Skeletal muscle tissue (tissue), 4 donors: ENCODE data around the gene SNX9. TPM values are rescaled to one million over a fixed set of nuclear protein-coding genes. Genes with fewer than 3 reads are reported as not detected.

Source experiments
- H3K27ac ChIP-seq: one replicate; pipeline ENCODE4 v1.7.0; 2013; ENCODE audit warnings: mild to moderate bottlenecking, low read depth, low read length, inconsistent platforms
- H3K27me3 ChIP-seq, 3 donors: one replicate each; pipeline ENCODE4 v1.7.0; 2013; ENCODE audit warnings: low read length in 3 of 3; ENCODE audit not compliant: control insufficient read depth in 3 of 3, insufficient read depth in 3 of 3
- H3K36me3 ChIP-seq, 3 donors: one replicate each; pipeline ENCODE4 v1.7.0; 2013; ENCODE audit warnings: low read length in 3 of 3; ENCODE audit not compliant: control insufficient read depth in 3 of 3, insufficient read depth in 3 of 3
- H3K4me1 ChIP-seq, 3 donors: one replicate each; pipeline ENCODE4 v1.7.0; 2013; ENCODE audit warnings: low read length in 3 of 3, mild to moderate bottlenecking in 3 of 3; ENCODE audit not compliant: control insufficient read depth in 3 of 3, insufficient read depth in 3 of 3
- H3K4me3 ChIP-seq, 3 donors: one replicate each; pipeline ENCODE4 v1.7.0; 2013; ENCODE audit warnings: low read length in 3 of 3
- H3K9ac ChIP-seq, 3 donors: one replicate each; pipeline ENCODE4 v1.7.0; 2013; ENCODE audit warnings: low read length in 3 of 3, mild to moderate bottlenecking in 3 of 3, moderate library complexity in 2 of 3, low read depth in 1 of 3
- H3K9me3 ChIP-seq, 3 donors: one replicate each; pipeline ENCODE4 v1.7.0; 2013; ENCODE audit warnings: low read length in 3 of 3; ENCODE audit not compliant: control insufficient read depth in 3 of 3
- total RNA-seq: library from RNA; depleted of rRNA; stranded (reverse); fragments of >200 nt; gene quantifications from one replicate; pipeline ENCODE4 v1.2.3, GENCODE V29; 2014
- donor health status: Osteomylitis.

Gene SNX9
- total RNA-seq, 1 donor from 2014 or later, result 19.3 TPM

DNA sequence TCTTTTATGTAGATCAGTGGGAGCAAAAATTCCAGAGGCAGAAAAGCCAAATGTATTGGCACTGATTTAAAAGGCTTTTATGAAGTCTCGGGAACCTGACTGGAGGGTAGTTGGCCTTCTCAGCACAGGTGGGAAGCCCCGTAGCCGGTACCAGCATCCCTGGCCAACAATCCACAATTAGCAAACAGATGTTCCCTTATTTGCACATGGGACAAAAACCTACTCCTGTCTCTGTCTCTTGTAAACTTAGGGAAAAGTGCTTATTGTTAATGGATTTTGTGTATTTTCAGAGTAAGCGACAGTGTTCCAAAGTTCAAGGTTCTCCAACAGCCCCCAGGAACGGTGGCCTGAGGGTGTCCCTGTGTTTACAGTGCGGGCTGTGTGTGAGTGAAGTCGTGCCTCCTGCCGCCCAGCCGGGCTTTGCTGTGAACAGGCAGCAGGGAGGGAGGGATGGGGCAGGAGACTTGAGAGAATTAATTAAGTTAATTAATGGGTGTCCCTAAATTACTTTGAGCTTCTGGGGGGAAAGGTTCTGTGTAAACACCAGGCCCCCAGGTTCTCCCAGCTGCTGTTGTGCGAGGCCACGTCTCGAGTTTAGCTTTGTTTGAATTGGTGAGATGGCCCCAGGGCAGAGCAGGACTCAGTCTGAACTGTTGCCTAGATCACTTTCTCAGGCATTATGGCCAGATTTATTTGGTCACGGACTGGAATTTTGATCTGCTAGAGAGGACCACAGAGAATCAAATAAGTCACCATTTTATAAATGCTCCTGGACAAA, 162.5 kb downstream of the SNX9 start:
- peaks cover 30 to 38% (median 34%) of the 10 kb centered on the region in 3 donors for H3K4me1 ChIP-seq
- no peak overlapping the region for H3K9ac ChIP-seq
- no peaks in the 10 kb centered on the region for H3K27me3 ChIP-seq
- H3K27ac ChIP-seq, result no peak overlapping the region
- H3K9me3 ChIP-seq, result no peaks in the 10 kb centered on the region
- H3K4me3 ChIP-seq, result no peak overlapping the region
- no peaks in the 10 kb centered on the region for H3K36me3 ChIP-seq

DNA sequence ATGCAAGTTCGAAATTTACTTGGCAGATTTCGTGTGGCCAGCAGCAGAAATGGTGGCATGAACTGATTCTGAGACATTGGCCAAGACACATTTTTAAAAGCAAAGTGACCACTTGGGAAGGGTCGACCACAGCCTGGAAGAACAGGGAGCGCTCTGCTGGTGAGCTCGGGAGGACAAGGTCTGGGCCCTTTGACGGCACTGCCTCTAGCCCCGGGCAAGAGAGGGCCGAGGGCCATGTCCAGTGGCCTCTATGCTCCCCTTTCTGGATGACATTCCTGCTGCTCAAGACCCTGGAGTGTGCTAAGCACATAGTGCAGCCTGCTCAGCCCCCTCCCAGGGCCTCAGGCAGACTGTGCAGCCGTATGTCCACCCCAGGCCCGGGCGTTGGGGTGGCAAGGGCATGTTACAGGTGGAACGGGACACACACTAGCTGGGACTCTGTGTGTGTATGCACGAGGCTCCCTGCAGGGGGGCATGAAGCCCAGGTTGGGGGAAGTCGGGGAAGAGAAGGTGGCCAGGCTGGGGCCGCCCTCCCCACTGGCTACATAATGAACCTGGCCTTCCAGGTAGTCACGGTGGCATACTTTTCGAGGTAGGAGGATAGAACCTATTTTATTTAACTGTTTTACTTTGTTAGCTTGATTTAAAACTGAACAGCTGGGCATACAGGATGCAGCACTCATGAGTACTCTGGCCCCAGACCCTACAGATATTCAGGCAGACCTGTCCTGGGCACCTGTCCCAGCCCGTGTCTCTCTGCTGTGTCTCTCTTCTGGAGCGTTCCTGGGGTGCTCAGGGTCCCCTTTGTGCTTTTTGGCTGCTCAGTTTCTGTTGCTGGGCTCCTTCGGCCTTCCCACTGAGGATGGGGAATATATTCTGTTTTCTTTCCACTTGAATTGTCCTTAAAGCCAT, 165.0 kb downstream of the SNX9 start:
- H3K9me3 ChIP-seq, result no peaks in the 10 kb centered on the region
- no peak overlapping the region for H3K4me3 ChIP-seq
- peak overlapping the region in 1 of 3 donors; percentile 60 for H3K9ac ChIP-seq
- no peaks in the 10 kb centered on the region for H3K27me3 ChIP-seq
- H3K27ac ChIP-seq, result no peak overlapping the region
- peaks cover 22 to 31% (median 30%) of the 10 kb centered on the region in 3 donors for H3K4me1 ChIP-seq
- H3K36me3 ChIP-seq, result no peaks in the 10 kb centered on the region

DNA sequence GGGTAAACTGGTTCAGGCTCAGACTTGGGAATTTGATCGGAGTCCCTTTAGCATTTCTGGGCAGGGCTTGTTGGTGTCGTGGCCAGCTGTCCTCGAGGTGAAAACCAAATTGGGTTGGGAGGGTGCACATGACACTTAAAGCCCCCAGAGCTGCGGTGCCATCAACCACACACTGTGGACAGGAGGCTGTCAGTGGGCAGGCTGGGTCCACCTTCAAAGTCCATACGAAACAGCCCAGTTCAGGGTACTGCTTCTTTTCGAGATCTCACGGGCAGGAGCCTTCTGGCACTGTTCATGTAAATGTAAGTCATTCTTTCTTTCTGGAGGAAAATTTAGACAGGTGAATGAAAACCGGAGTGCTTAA, 165.6 kb downstream of the SNX9 start:
- Histone ChIP-seq H3K4me1 (peaks cover 22 to 31% (median 30%) of the 10 kb centered on the region in 3 donors), H3K9ac (peak overlapping the region in 1 of 3 donors; percentile 60), H3K27me3 (no peaks in the 10 kb centered on the region)

DNA sequence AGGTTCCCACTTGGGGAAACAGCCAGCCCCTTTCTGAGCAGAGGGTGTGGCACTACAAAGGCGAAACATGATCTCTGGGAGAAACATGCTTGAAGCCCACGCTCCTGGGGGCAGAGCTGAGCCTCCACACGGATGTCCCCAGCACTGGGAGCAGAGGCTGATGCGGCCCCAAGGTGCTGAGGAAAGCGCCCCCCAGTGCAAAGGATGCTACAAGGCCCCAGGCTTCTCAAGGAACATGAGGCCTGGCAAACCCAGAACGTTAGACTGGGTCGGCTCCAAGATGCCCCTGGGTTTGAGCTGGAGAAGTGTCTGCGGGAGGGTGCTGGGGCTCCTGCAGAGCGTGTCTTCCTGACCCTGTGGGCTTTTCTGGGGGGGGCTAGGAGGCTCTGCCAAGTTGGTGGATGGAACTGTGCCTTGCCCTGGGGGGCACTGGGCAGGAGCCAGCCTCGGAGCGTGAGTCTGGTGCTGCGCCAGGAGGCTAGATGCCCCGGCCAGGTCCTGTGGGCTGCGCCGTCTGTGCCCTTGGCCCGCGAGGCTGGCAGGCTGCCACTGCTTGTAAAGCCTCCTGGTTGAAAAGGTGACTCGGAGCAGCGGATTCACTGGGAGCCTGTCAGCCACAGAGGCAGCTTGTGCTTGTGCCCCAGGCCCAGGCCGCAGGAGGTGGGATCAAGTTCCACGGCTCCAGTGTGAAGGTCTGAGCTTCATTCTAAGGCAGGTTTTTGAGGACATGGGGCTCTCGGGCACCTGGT, 166.7 kb downstream of the SNX9 start:
- Histone ChIP-seq H3K9me3 (no peaks in the 10 kb centered on the region), H3K27ac (no peak overlapping the region), H3K4me1 (peaks cover 22 to 31% (median 30%) of the 10 kb centered on the region in 3 donors), H3K36me3 (no peaks in the 10 kb centered on the region), H3K9ac (peak overlapping the region in 2 of 3 donors; percentile 32 to 40), H3K27me3 (no peaks in the 10 kb centered on the region), H3K4me3 (peak overlapping the region in 2 of 3 donors; percentile 23 to 45)

More for the DNA sequence above, 165.6 kb downstream of the SNX9 start:
- H3K4me3 ChIP-seq, result peak overlapping the region in 1 of 3 donors; percentile 27
- H3K27ac ChIP-seq, result no peak overlapping the region
- no peaks in the 10 kb centered on the region for H3K36me3 ChIP-seq
- no peaks in the 10 kb centered on the region for H3K9me3 ChIP-seq

DNA sequence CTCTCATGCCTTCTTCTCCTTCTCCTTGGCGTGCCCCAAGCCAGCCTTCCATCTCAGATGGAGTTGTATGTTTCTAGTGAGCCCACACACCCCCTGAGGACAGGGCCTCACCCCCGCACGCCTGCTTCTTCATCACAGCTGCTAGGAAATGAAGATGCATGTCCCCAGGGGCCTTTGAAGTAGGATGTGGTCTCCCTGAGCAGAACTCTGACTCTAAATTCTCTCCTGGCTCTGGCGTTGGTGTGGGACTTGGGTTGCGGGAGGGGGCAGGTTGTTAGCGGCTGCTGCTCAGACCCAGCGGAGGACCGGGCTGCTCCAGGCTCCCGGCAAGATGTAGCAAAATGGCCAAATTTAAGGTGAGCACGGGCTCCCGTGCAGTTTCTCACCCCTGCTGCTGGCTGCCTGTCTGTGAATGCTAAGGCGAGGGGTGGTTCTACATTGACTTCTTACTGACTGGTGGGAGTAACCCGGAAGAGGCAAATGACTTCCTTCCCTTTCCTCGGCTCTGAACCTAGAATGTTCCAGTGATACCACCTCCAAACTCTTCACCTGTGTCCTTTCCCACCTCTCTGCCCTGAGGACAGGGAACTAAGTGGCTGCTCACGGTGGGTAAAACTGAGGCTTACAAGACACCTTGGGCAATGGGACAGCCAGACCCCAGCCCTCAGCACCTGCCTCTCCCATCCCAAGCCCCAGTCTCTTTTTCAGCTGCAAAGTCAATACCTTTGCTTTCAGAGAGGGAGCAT, 167.4 kb downstream of the SNX9 start:
- Histone ChIP-seq H3K9me3 (no peaks in the 10 kb centered on the region), H3K4me3 (peak overlapping the region in 2 of 3 donors; percentile 23 to 45), H3K27ac (no peak overlapping the region), H3K36me3 (no peaks in the 10 kb centered on the region), H3K4me1 (peaks cover 22 to 31% (median 30%) of the 10 kb centered on the region in 3 donors), H3K9ac (peak overlapping the region in 2 of 3 donors; percentile 32 to 40), H3K27me3 (no peaks in the 10 kb centered on the region)

DNA sequence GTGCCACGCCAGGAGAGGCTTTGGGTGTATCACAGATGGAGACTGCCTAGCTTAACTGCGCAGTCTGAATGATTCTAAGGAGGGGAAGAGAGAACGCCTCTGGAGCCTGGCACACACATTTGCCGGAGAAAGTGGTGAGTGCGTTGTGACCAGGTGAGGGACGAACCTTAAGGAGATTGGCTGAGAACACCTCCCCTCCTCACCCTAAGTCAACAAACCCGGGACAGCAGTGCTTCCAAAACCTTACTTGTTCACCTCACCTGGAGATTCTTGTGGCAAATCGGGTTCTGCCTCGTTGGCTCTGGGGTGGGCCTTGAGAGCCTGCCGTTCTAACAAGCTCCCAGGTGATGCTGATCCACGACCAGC, 168.0 kb downstream of the SNX9 start:
- Histone ChIP-seq H3K36me3 (no peaks in the 10 kb centered on the region), H3K27me3 (no peaks in the 10 kb centered on the region), H3K9ac (no peak overlapping the region), H3K27ac (no peak overlapping the region), H3K9me3 (no peaks in the 10 kb centered on the region), H3K4me1 (peaks cover 22 to 31% (median 30%) of the 10 kb centered on the region in 3 donors), H3K4me3 (no peak overlapping the region)

DNA sequence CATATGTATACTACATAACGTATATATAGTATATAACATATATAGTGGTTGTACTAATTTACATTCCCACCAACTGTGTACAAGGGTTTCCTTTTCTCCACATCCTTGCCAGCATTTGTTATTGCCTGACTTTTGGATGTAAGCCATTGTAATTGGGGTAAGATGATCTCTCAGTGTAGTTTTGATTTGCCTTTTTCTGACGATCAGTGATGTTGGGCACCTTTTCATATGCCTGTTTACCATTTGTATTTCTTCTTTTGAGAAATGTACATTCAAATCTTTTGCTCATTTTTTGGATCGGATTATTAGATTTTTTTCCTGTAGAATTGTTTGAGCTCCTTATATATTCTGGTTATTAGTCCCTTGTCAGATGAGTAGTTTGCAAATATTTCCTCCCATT, 170.0 kb downstream of the SNX9 start:
- H3K36me3 ChIP-seq, result no peaks in the 10 kb centered on the region
- H3K9ac ChIP-seq, result no peak overlapping the region
- no peaks in the 10 kb centered on the region for H3K9me3 ChIP-seq
- no peaks in the 10 kb centered on the region for H3K27me3 ChIP-seq
- H3K27ac ChIP-seq, result no peak overlapping the region
- no peak overlapping the region for H3K4me3 ChIP-seq
- peaks cover 20 to 28% (median 26%) of the 10 kb centered on the region in 3 donors for H3K4me1 ChIP-seq

DNA sequence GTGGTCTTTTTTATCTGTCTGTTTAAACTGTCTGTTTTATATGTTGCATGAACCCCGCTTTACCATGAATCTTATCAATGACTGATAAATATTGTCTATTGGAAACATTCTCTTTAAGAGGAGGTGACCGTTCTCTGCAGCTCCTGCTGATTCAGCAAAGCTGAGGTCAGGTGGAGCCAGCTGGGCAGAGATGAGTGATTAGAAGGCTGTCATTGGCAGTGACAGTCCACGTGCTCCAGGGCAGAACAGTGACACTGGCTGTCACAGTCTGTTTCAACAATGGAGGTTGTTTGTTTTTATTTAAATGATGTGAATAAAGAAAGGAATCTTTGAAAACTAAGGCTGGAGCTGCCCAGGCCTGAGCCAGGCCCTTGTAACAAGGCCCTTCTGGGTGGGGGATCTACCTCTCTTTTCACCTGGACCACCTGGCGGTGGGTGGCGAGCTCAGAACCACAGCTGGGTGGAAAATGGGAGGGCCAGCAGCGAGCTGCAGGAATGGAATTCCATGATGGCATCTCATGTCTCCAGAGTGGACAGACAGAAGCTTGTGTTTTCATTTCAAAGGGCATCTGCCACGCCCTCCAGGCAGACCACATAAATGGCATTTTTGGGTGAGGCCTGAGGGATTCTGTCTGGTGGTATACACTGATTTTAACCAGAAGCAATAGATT, 171.2 kb downstream of the SNX9 start:
- Histone ChIP-seq H3K27ac (no peak overlapping the region), H3K9ac (no peak overlapping the region), H3K4me1 (peaks cover 16 to 21% (median 21%) of the 10 kb centered on the region in 3 donors)

More for the DNA sequence above, 171.2 kb downstream of the SNX9 start:
- Histone ChIP-seq H3K4me3 (no peak overlapping the region), H3K9me3 (no peaks in the 10 kb centered on the region), H3K36me3 (no peaks in the 10 kb centered on the region), H3K27me3 (no peaks in the 10 kb centered on the region)
